Measurements from ENCODE around the gene CLIP2. TPM values are rescaled to one million over a fixed set of nuclear protein-coding genes. Genes with fewer than 3 reads are reported as not detected.

CLIP2 gene
- total RNA-seq, 6 experiments from 2014 or later, result 27.9 to 37.5 (median 34.5) TPM

Other genes starting within 250 kb of the CLIP2 start
- gene LIMK1, start 205.6 kb upstream of the CLIP2 start, total RNA-seq (2021; fragmentation: NEBNext Ultra II Directional; extraction: Animal tissue kit (Norgen Biotek cat#: 25700)), result 10 to 100 TPM; 57.8 to 75.6 (median 67.2) TPM
- gene EIF4H, start 115.1 kb upstream of the CLIP2 start, total RNA-seq (2021; fragmentation: NEBNext Ultra II Directional; extraction: Animal tissue kit (Norgen Biotek cat#: 25700)), result 100 to 1,000 TPM; 344 to 392 (median 380) TPM
- under 1 TPM; 0.28 to 0.78 (median 0.43) TPM for gene LAT2, start 79.4 kb upstream of the CLIP2 start, total RNA-seq (2021; fragmentation: NEBNext Ultra II Directional; extraction: Animal tissue kit (Norgen Biotek cat#: 25700))
- gene RFC2, start 35.0 kb upstream of the CLIP2 start, total RNA-seq (2021; fragmentation: NEBNext Ultra II Directional; extraction: Animal tissue kit (Norgen Biotek cat#: 25700)), result 10 to 100 TPM; 16.8 to 37.7 (median 34.0) TPM
- 10 to 100 TPM; 19.7 to 24.6 (median 22.4) TPM for gene GTF2IRD1, start 164.5 kb downstream of the CLIP2 start, total RNA-seq (2021; fragmentation: NEBNext Ultra II Directional; extraction: Animal tissue kit (Norgen Biotek cat#: 25700))